Epithelial cell of esophagus (primary cell): ENCODE results near the gene KIF1A.
"Not testable (repeated sequence)": the region's sequence is repeated elsewhere in the genome, so short reads cannot be mapped to it uniquely, and the experiment has no call there.

ENCODE experiments used
- DNase-seq: peaks from one replicate; pipeline ENCODE4 v3.0.0; 2010; ENCODE audit warnings: low read depth
- H3K4me3 ChIP-seq: 2 replicates; pipeline ENCODE4 v1.5.1; 2011; ENCODE audit warnings: mild to moderate bottlenecking, low read length, control low read depth
- TF ChIP-seq, protein P1 (sequence below): IDR thresholded peaks from 2 replicates; pipeline ENCODE4 v1.5.1; 2011; ENCODE audit warnings: low read depth, mild to moderate bottlenecking, low read length, control low read depth, inconsistent platforms; ENCODE audit not compliant: insufficient read depth; ENCODE audit errors: missing control alignments

Gene KIF1A

GRCh38 chr2:240846873-240847595 is 27.0 kb upstream of the KIF1A start:
- H3K4me3 ChIP-seq = no peak overlapping the region
- no peak for DNase-seq
- TF ChIP-seq, protein P1, sequence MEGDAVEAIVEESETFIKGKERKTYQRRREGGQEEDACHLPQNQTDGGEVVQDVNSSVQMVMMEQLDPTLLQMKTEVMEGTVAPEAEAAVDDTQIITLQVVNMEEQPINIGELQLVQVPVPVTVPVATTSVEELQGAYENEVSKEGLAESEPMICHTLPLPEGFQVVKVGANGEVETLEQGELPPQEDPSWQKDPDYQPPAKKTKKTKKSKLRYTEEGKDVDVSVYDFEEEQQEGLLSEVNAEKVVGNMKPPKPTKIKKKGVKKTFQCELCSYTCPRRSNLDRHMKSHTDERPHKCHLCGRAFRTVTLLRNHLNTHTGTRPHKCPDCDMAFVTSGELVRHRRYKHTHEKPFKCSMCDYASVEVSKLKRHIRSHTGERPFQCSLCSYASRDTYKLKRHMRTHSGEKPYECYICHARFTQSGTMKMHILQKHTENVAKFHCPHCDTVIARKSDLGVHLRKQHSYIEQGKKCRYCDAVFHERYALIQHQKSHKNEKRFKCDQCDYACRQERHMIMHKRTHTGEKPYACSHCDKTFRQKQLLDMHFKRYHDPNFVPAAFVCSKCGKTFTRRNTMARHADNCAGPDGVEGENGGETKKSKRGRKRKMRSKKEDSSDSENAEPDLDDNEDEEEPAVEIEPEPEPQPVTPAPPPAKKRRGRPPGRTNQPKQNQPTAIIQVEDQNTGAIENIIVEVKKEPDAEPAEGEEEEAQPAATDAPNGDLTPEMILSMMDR = no peak

DNA sequence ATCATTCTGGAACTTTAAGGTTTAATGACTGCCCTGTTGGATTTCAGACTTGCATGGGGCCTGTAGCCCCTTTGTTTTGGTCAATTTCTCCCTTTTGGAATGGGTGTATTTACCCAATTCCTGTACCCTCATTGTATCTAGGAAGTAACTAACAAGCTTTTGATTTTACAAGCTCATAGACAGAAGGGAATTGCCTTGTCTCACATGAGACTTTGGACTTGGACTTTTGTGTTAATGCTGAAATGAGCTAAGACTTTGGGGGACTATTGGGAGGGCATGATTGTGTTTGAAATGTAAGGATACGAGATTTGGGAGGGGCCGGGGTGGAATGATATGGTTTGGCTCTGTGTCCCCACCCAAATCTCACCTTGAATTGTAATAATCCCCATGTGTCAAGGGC is 26.3 kb upstream of the KIF1A start:
- H3K4me3 ChIP-seq, DNase-seq: not testable (repeated sequence)

- no peak overlapping the region for H3K4me3 ChIP-seq
- TF ChIP-seq, protein P1 = peak; percentile 66
- peak; percentile 51 for DNase-seq
Observed at GRCh38 chr2:240840435-240841060, 20.5 kb upstream of the KIF1A start.

DNA sequence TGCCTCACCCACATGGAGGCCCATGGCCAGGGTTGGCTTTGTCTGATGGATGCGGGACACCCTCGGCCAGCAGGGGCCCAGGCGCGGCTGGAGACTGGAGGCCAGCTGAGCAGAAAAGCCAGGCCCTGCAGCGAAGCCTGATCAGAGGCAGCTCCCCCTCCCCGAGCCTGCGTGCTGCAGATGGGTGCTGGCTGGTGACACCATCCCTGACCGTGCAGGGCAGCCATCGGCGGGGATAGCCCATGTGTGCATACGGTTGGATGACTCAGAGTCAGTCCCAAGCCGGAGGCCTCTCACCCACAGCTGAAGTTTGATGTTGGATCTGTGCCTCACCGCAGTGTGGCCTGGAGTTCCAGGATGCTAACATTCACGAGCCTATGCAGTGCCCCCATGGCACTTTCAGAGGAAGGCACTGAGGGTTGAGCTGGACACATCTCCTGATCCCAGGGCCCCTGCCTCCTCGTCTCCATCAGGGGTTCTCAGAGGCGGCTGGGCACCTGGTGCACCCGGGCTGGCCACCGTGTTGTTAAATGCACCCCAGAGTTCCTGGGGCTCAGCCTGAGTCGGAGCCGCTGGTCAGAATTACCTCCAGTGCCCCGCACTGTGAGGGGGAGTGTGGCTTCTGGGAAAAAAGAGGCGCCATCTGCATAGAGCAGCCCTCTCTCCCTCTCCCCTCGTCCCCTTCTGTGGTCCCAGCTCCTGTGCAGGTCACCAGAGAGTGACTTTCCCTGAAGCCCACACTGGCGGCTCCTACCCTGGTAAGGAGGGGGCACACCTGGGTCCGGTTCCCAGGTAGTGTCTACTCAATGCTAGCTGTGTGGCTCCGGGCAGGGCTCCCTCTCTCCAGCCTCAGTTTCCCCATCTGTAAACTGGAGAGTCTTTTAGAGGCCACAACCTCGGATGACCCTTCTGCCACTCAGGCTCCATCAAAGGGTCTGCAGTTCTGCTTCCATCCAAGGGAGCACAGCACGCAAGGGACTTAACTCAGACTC is 19.4 kb upstream of the KIF1A start:
- TF ChIP-seq, protein P1 = no peak
- no peak overlapping the region for H3K4me3 ChIP-seq
- no peak for DNase-seq

DNA sequence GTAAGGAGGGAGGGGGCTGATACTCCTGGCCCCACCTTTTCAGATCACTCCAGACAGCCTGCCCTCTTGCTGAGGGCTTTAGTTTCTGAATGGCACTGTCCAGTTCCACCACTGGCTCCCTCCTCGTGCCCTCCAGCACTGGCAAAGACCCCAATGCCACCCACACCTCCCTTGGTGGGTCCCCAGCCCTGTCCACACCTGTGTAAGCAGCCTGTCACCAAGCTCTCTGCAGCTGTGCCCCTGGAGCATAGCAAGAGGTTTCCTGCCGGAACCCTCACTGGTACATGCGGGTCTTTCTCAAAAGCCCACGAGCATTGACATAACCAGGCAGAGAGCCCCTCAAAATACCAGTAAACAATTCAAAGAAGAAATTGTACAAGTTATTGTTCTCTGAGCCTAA is 17.6 kb upstream of the KIF1A start:
- H3K4me3 ChIP-seq = no peak overlapping the region
- TF ChIP-seq, protein P1 = no peak

GRCh38 chr2:240836781-240837467 is 16.9 kb upstream of the KIF1A start:
- H3K4me3 ChIP-seq = no peak overlapping the region
- DNase-seq = no peak
- TF ChIP-seq, protein P1 = no peak

More for the DNA sequence above, 17.6 kb upstream of the KIF1A start:
- DNase-seq = no peak
